ENCODE data around the gene NAA20.

NAA20 gene, protein sequence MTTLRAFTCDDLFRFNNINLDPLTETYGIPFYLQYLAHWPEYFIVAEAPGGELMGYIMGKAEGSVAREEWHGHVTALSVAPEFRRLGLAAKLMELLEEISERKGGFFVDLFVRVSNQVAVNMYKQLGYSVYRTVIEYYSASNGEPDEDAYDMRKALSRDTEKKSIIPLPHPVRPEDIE

GRCh38 chr20:20017001-20017843, at the start of gene NAA20:
Gene NAA20 (plus strand): TSS chr20:20017362. CDS start chr20:20017397, 35 bp downstream.
- peak; percentile 59 for TF ChIP-seq CTCF (IDR thresholded peaks at IDR 0.05; ENCODE audit: insufficient read depth, missing control alignments)
- FAIRE-seq, result no peak

DNA sequence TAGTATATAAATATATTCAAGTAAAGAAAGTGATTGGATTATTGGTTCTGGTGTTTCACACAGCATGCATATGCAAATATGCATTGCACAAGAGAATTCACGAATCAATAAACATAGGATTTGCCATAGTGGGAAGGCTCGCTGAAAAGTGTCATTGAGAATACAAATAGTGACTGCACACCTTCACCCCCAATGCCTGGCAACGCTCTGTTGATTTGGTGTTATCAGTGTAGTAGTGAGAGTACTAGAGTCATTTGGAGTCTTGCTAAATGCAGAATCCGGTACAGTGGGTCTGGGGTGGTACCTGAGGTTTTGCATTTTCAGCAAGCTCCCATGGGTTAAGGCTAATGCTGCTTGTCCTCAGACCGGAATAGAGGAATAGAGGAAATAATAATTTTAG, 49.7 kb upstream of the NAA20 start:
- no peak for TF ChIP-seq CTCF (IDR thresholded peaks at IDR 0.05; ENCODE audit: insufficient read depth, missing control alignments)
- DNase-seq (ENCODE audit: insufficient read length, low spot score) (no peak), FAIRE-seq (no peak)

More at GRCh38 chr20:20017001-20017843, at the start of gene NAA20:
- DNase-seq (ENCODE audit: insufficient read length, low spot score), result peak; percentile 50

- DNase-seq (ENCODE audit: insufficient read length, low spot score), result no peak
- no peak for FAIRE-seq
- no peak for TF ChIP-seq CTCF (IDR thresholded peaks at IDR 0.05; ENCODE audit: insufficient read depth, missing control alignments)
Measured at GRCh38 chr20:19968028-19968427, 49.1 kb upstream of the NAA20 start.

DNA sequence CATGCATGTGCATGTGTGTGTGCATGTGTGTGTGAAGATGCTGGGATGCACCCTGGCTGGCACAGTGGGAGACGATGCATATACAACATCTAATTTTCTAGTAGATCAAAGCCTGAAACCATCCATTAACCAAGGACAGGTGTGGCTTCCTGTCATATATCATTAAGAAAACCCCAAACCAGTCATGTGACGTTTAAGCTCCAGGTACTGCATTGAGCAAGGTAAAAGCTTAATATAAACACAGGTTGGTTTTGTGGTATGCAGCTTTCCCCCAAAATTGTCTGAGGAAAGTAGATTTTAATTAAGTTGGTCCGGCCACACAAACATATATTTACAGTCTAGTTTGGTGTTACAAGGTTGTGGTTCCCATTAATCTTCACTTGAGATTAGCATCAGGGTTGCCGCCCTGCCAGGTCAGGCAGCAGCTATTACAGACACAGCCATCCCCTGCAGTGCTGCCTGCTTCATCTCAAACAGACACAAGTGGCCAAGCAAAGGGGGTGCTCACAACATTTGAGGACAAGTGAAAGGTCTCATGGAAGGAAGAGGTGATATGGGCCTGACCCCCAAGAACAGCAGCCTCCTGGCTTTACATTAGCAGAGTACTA, 48.6 kb upstream of the NAA20 start:
- no peak for TF ChIP-seq CTCF (IDR thresholded peaks at IDR 0.05; ENCODE audit: insufficient read depth, missing control alignments)
- FAIRE-seq (no peak), DNase-seq (ENCODE audit: insufficient read length, low spot score) (no peak)

GRCh38 chr20:19969106-19969505, 48.1 kb upstream of the NAA20 start:
- DNase-seq (ENCODE audit: insufficient read length, low spot score) (no peak), FAIRE-seq (no peak)
- TF ChIP-seq CTCF (IDR thresholded peaks at IDR 0.05; ENCODE audit: insufficient read depth, missing control alignments), result no peak

GRCh38 chr20:19969507-19970255, 47.5 kb upstream of the NAA20 start:
- DNase-seq (ENCODE audit: insufficient read length, low spot score) (no peak), FAIRE-seq (no peak)
- TF ChIP-seq CTCF (IDR thresholded peaks at IDR 0.05; ENCODE audit: insufficient read depth, missing control alignments), result no peak

All from D721Med (cell line).